ENCODE measurements around the gene MASP1. TPM values are rescaled to one million over a fixed set of nuclear protein-coding genes. Genes with fewer than 3 reads are reported as not detected.

Gene MASP1
- total RNA-seq, 1 experiment from 2014 or later: not detected

DNA sequence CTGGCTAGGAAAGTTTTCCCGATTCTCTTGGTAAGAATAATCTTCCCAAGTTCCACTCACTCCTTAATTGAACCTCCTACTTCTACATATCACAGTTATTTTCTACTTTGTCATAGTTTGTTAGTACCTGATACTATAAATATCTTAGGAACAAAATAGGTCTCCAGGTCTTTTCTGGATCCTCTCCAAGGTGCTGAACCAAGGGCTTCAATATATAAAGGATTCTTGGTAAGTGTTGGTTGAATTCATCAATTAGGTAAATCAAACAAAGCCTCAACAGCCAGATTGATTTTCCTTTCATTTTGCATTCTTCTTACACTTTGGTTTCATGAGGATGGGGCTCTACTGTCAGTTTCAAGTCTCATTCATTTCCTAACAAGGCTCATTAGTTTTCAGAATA, 49.0 kb upstream of the MASP1 start (continued):
- TF ChIP-seq, protein P1, sequence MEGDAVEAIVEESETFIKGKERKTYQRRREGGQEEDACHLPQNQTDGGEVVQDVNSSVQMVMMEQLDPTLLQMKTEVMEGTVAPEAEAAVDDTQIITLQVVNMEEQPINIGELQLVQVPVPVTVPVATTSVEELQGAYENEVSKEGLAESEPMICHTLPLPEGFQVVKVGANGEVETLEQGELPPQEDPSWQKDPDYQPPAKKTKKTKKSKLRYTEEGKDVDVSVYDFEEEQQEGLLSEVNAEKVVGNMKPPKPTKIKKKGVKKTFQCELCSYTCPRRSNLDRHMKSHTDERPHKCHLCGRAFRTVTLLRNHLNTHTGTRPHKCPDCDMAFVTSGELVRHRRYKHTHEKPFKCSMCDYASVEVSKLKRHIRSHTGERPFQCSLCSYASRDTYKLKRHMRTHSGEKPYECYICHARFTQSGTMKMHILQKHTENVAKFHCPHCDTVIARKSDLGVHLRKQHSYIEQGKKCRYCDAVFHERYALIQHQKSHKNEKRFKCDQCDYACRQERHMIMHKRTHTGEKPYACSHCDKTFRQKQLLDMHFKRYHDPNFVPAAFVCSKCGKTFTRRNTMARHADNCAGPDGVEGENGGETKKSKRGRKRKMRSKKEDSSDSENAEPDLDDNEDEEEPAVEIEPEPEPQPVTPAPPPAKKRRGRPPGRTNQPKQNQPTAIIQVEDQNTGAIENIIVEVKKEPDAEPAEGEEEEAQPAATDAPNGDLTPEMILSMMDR (IDR thresholded peaks at IDR 0.05 in 2 of 3, conservative IDR thresholded peaks at IDR 0.05 in 1 of 3; ENCODE audit: borderline replicate concordance in 1 of 3, insufficient read depth in 1 of 3, low read depth in 2 of 3, low read length in 2 of 3): no peak
- TF ChIP-seq SRF (IDR thresholded peaks at IDR 0.05; ENCODE audit: low read depth) (no peak), SP1 (IDR thresholded peaks at IDR 0.05; ENCODE audit: low read depth) (no peak), SIN3A (IDR thresholded peaks at IDR 0.05; ENCODE audit: low read depth) (no peak), POLR2AphosphoS5 (IDR thresholded peaks at IDR 0.05; ENCODE audit: low read depth, low read length) (no peak), CBX3 (IDR thresholded peaks at IDR 0.05; ENCODE audit: low read depth) (no peak), EGR1 (IDR thresholded peaks at IDR 0.05; ENCODE audit: low read depth) (no peak)
- TF ChIP-seq, protein P2, sequence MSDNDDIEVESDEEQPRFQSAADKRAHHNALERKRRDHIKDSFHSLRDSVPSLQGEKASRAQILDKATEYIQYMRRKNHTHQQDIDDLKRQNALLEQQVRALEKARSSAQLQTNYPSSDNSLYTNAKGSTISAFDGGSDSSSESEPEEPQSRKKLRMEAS (IDR thresholded peaks at IDR 0.05): no peak

DNA sequence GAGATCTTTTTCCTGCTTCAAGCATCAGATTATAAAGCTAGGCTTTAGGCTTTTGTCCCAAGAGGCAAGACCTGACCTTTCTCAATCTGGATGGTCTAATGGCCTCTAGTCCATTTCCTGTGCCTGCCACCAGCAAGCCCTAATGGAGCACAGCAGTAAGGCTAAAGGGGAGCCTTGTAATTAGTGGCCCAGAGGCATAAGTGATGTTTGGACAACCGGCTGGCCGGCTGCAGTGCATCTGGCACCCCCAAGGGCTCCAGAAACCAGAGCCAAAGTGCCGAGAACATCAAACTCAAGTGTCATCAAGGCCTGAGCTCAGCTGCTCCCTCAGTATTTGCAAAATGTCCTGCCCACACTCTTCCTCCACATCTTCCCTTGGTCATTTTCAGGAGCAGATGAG, 44.8 kb upstream of the MASP1 start:
- RAD21 ChIA-PET (ENCODE audit: low non-redundant PET in 1 of 2, low total read pairs in 2 of 2, uncharacterized antibody in 2 of 2, unreplicated experiment in 2 of 2): no interaction called here
- DNase-seq (ENCODE audit: low read depth, low spot score) (no peak), ATAC-seq (no peak)
- CTCF ChIA-PET: no interaction called here
- TF ChIP-seq, protein P3, sequence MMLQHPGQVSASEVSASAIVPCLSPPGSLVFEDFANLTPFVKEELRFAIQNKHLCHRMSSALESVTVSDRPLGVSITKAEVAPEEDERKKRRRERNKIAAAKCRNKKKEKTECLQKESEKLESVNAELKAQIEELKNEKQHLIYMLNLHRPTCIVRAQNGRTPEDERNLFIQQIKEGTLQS (IDR thresholded peaks at IDR 0.05): no peak
- TF ChIP-seq FOSL1 (IDR thresholded peaks at IDR 0.05; ENCODE audit: low read depth) (no peak), YY1 (IDR thresholded peaks at IDR 0.05; ENCODE audit: extremely low read depth, insufficient replicate concordance, low read depth, low read length) (no peak), RAD21 (IDR thresholded peaks at IDR 0.05; ENCODE audit: low read depth) (no peak), CEBPB (IDR thresholded peaks at IDR 0.05; ENCODE audit: low read depth) (no peak), JUND (IDR thresholded peaks at IDR 0.05) (no peak)
- intact Hi-C loops (cut with micrococcal nuclease): no loop called here
- Histone ChIP-seq H4K20me1 (ENCODE audit: insufficient read depth) (no peaks in the 10 kb centered on the region), H3K79me2 (ENCODE audit: insufficient read depth, low read length) (no peaks in the 10 kb centered on the region), H2AFZ (ENCODE audit: low read depth, low read length, poor library complexity, severe bottlenecking) (no peak overlapping the region), H3K9me2 (ENCODE audit: insufficient read depth) (no peaks in the 10 kb centered on the region), H3K9me3 (ENCODE audit: control insufficient read depth in 1 of 2, insufficient read depth in 1 of 2, low read depth in 1 of 2, low read length in 2 of 2) (no peaks in the 10 kb centered on the region), H3K9ac (ENCODE audit: low read length) (no peak overlapping the region), H3K36me3 (ENCODE audit: control insufficient read depth in 1 of 2, insufficient read depth in 2 of 2, low read length in 2 of 2) (no peaks in the 10 kb centered on the region), H3K27ac (ENCODE audit: low read depth, low read length) (no peak overlapping the region), H3K4me3 (replicated peaks in 1 of 2; ENCODE audit: low read depth in 1 of 2, low read length in 2 of 2) (no peak overlapping the region), H3K27me3 (ENCODE audit: insufficient read depth, low read length) (peaks cover 16% of the 10 kb centered on the region; the same call in 1 of the 2 replicates), H3K4me1 (ENCODE audit: control insufficient read depth in 1 of 2, insufficient read depth in 2 of 2, low read length in 2 of 2) (no peaks in the 10 kb centered on the region), H3K4me2 (ENCODE audit: low read length) (no peak overlapping the region)
- BruUV-seq (replicated peaks): no TSS peak
- POLR2A ChIA-PET: no interaction called here
